PFSK-1 (cell line): ENCODE measurements around the gene RBPMS2.

ENCODE experiments used
- FOXP2 ChIP-seq: optimal IDR thresholded peaks from 2 replicates; pipeline ENCODE3; 2011; ENCODE audit warnings: borderline replicate concordance, control low read depth, inconsistent platforms; ENCODE audit not compliant: insufficient read depth; ENCODE audit errors: extremely low read length, extremely low read depth
- POLR2AphosphoS5 ChIP-seq: IDR thresholded peaks from 2 replicates; pipeline ENCODE4 v1.6.1; 2012; ENCODE audit warnings: low read depth, mild to moderate bottlenecking, control low read depth, low read length, moderate library complexity
- SIN3A ChIP-seq: IDR thresholded peaks from 2 replicates; pipeline ENCODE4 v1.6.1; 2012; ENCODE audit warnings: mild to moderate bottlenecking, low read length, moderate library complexity, borderline replicate concordance; ENCODE audit not compliant: insufficient read depth
- TAF1 ChIP-seq: IDR thresholded peaks from 2 replicates; pipeline ENCODE4 v1.6.1; 2012; ENCODE audit warnings: low read length, control low read depth, borderline replicate concordance; ENCODE audit not compliant: insufficient read depth
- TF ChIP-seq, protein P1 (sequence below), 2 experiments: IDR thresholded peaks; 2 replicates each; pipeline versions ENCODE4 v1.6.1 to v1.8.0; 2011 to 2012; ENCODE audit warnings: low read depth in 2 of 2, low read length in 2 of 2, control low read depth in 1 of 2, inconsistent platforms in 1 of 2, mild to moderate bottlenecking in 1 of 2, moderate library complexity in 1 of 2; ENCODE audit not compliant: insufficient read depth in 1 of 2

RBPMS2 gene

GRCh38 chr15:64695561-64695992, 79.8 kb downstream of the RBPMS2 start:
- TF ChIP-seq POLR2AphosphoS5 (no peak), FOXP2 (no peak), SIN3A (no peak), TAF1 (no peak)
- TF ChIP-seq, protein P1, sequence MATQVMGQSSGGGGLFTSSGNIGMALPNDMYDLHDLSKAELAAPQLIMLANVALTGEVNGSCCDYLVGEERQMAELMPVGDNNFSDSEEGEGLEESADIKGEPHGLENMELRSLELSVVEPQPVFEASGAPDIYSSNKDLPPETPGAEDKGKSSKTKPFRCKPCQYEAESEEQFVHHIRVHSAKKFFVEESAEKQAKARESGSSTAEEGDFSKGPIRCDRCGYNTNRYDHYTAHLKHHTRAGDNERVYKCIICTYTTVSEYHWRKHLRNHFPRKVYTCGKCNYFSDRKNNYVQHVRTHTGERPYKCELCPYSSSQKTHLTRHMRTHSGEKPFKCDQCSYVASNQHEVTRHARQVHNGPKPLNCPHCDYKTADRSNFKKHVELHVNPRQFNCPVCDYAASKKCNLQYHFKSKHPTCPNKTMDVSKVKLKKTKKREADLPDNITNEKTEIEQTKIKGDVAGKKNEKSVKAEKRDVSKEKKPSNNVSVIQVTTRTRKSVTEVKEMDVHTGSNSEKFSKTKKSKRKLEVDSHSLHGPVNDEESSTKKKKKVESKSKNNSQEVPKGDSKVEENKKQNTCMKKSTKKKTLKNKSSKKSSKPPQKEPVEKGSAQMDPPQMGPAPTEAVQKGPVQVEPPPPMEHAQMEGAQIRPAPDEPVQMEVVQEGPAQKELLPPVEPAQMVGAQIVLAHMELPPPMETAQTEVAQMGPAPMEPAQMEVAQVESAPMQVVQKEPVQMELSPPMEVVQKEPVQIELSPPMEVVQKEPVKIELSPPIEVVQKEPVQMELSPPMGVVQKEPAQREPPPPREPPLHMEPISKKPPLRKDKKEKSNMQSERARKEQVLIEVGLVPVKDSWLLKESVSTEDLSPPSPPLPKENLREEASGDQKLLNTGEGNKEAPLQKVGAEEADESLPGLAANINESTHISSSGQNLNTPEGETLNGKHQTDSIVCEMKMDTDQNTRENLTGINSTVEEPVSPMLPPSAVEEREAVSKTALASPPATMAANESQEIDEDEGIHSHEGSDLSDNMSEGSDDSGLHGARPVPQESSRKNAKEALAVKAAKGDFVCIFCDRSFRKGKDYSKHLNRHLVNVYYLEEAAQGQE (IDR thresholded peaks at IDR 0.05; ENCODE audit: insufficient read depth in 1 of 2, low read depth in 2 of 2, low read length in 2 of 2) = no peak

GRCh38 chr15:64694816-64695215, 80.6 kb downstream of the RBPMS2 start:
- TF ChIP-seq POLR2AphosphoS5 = no peak
- TF ChIP-seq FOXP2 = no peak
- no peak for TF ChIP-seq TAF1
- TF ChIP-seq, protein P1 (IDR thresholded peaks at IDR 0.05; ENCODE audit: insufficient read depth in 1 of 2, low read depth in 2 of 2, low read length in 2 of 2) = no peak
- no peak for TF ChIP-seq SIN3A

DNA sequence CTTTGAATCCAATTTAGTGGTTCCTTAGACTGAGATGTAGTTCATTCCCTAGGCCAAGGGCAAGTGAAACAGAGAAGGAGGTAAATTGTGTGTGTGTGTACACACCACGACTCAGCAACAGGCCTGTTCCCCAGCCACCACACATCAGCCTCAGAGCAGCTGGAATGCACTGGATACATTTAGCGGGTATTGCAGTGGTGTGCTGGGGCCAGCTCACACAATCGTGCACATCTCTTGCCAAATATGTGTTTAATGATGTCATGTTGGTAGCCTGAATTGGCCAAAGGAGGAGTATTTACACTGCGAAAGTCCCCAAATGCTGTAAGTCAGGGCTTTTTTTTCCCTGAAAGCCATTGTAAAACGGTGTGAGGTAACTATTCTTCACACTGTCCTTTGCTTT, 82.3 kb downstream of the RBPMS2 start:
- TF ChIP-seq, protein P1 (IDR thresholded peaks at IDR 0.05; ENCODE audit: insufficient read depth in 1 of 2, low read depth in 2 of 2, low read length in 2 of 2) = no peak
- TF ChIP-seq TAF1 (no peak), POLR2AphosphoS5 (no peak), SIN3A (no peak), FOXP2 (no peak)

- TF ChIP-seq, protein P1 (IDR thresholded peaks at IDR 0.05; ENCODE audit: insufficient read depth in 1 of 2, low read depth in 2 of 2, low read length in 2 of 2) = no peak
- TF ChIP-seq SIN3A (no peak), TAF1 (no peak), FOXP2 (no peak), POLR2AphosphoS5 (no peak)
These were observed 83.4 kb downstream of the RBPMS2 start for GRCh38 chr15:64691896-64692565.
